ENCODE measurements around the gene TMEM150C. TPM values are rescaled to one million over a fixed set of nuclear protein-coding genes. Genes with fewer than 3 reads are reported as not detected.

Gene TMEM150C
- total RNA-seq, 1 experiment from 2014 or later, result 2.7 TPM

- H3K18ac ChIP-seq (ENCODE audit: insufficient read length, low read depth, low read length), result no peak overlapping the region
Measured at GRCh38 chr4:82601242-82602015, 39.6 kb upstream of the TMEM150C start.

More at GRCh38 chr4:82601242-82602015, 39.6 kb upstream of the TMEM150C start:
- Histone ChIP-seq H3K23ac (ENCODE audit: insufficient read length, low read depth, low read length) (no peak overlapping the region), H2BK15ac (ENCODE audit: low read depth, low read length) (no peak overlapping the region), H3K4ac (ENCODE audit: low read depth, low read length) (no peak overlapping the region), H3K14ac (ENCODE audit: insufficient read depth, low read length) (no peak overlapping the region), H3K27me3 (ENCODE audit: insufficient read depth, low read length) (no peaks in the 10 kb centered on the region), H3K79me2 (ENCODE audit: insufficient read depth, low read length) (no peaks in the 10 kb centered on the region), H3T11ph (ENCODE audit: low read length) (no peak overlapping the region), H4K8ac (replicated peaks; ENCODE audit: insufficient read length, low read depth, low read length) (no peak overlapping the region), H2AK5ac (ENCODE audit: insufficient read length, low read length) (no peak overlapping the region), H4K5ac (ENCODE audit: insufficient read length, low read depth, low read length) (no peak overlapping the region), H2BK120ac (ENCODE audit: low read depth, low read length, poor library complexity, severe bottlenecking) (no peak overlapping the region), H2BK20ac (ENCODE audit: low read depth, low read length, poor library complexity, severe bottlenecking) (no peak overlapping the region), H2BK5ac (ENCODE audit: insufficient read length, low read length) (no peak overlapping the region), H3K9ac (ENCODE audit: extremely low read depth, insufficient read length, low read length) (no peak overlapping the region), H3K9me3 (ENCODE audit: control insufficient read depth, low read depth, low read length) (no peaks in the 10 kb centered on the region), H3K23me2 (ENCODE audit: insufficient read length, low read depth, low read length, poor library complexity, severe bottlenecking) (no peaks in the 10 kb centered on the region), H4K20me1 (ENCODE audit: control insufficient read depth, insufficient read depth, insufficient read length) (no peaks in the 10 kb centered on the region), H2BK12ac (ENCODE audit: insufficient read length, low read depth, low read length) (no peak overlapping the region), H2AFZ (ENCODE audit: low read length) (no peak overlapping the region), H3K27ac (ENCODE audit: insufficient read length, low read depth, low read length) (no peak overlapping the region), H3K4me2 (ENCODE audit: insufficient read depth, insufficient read length, low read length) (no peak overlapping the region), H3K56ac (ENCODE audit: insufficient read length, low read depth, low read length) (no peak overlapping the region), H4K91ac (ENCODE audit: insufficient read length, low read depth, low read length) (no peak overlapping the region), H3K4me1 (ENCODE audit: insufficient read depth, low read length) (no peaks in the 10 kb centered on the region), H3K79me1 (ENCODE audit: insufficient read depth, low read depth, low read length, poor library complexity, severe bottlenecking) (no peaks in the 10 kb centered on the region)
- no peak overlapping the region for H3K27ac Mint-ChIP-seq
- no peak for DNase-seq
- TF ChIP-seq CTCF (conservative IDR thresholded peaks at IDR 0.05), result no peak
- H3K4me1 Mint-ChIP-seq, result peaks cover 0 to 2% of the 10 kb centered on the region in 2 experiments; a peak in 1 of 4 replicates
- H3K36me3 Mint-ChIP-seq (ENCODE audit: insufficient read depth in 1 of 3, low read depth in 3 of 3), result no peaks in the 10 kb centered on the region
- no CpG with 5 or more reads among the region's 9 CpGs for WGBS (ENCODE audit: extremely low coverage, insufficient read length, low lambda C conversion rate)
- no peaks in the 10 kb centered on the region for H3K9me3 Mint-ChIP-seq
- no peak overlapping the region for H3K4me3 Mint-ChIP-seq
- H3K27me3 Mint-ChIP-seq (ENCODE audit: low read depth), result no peaks in the 10 kb centered on the region
